ENCODE measurements around the gene PMFBP1. TPM values are rescaled to one million over a fixed set of nuclear protein-coding genes. Genes with fewer than 3 reads are reported as not detected.
A peak's percentile ranks its signal among the peaks of the same experiment; 100 is the strongest.

Gene PMFBP1
- 0.30 and 1.0 TPM in 2 replicates for total RNA-seq (2014; rRNA removed; shearing (Covaris generic))

GRCh38 chr16:72172105-72173034, at the start of gene PMFBP1:
Gene PMFBP1, minus strand, starts transcription at chr16:72172155. Its CDS starts 947 bp downstream, at chr16:72171208.
- peak; percentile 97 for DNase-seq (ENCODE audit: low read depth)

GRCh38 chr16:72221630-72222024, 49.7 kb upstream of the PMFBP1 start:
- no peak for DNase-seq (ENCODE audit: low read depth)

GRCh38 chr16:72220875-72221629, 49.1 kb upstream of the PMFBP1 start:
- no peak for DNase-seq (ENCODE audit: low read depth)

- DNase-seq (ENCODE audit: low read depth): no peak
Observed at GRCh38 chr16:72219282-72219681, 47.3 kb upstream of the PMFBP1 start.

GRCh38 chr16:72216767-72217166, 44.8 kb upstream of the PMFBP1 start:
- DNase-seq (ENCODE audit: low read depth): no peak

- no peak for DNase-seq (ENCODE audit: low read depth)
Observed at GRCh38 chr16:72214821-72215220, 42.9 kb upstream of the PMFBP1 start.

- DNase-seq (ENCODE audit: low read depth): no peak
Observed at GRCh38 chr16:72211110-72211509, 39.2 kb upstream of the PMFBP1 start.

- DNase-seq (ENCODE audit: low read depth): no peak
Observed at GRCh38 chr16:72210555-72210954, 38.6 kb upstream of the PMFBP1 start.

GRCh38 chr16:72210072-72210471, 38.1 kb upstream of the PMFBP1 start:
- DNase-seq (ENCODE audit: low read depth): no peak

GRCh38 chr16:72206299-72206698, 34.3 kb upstream of the PMFBP1 start:
- no peak for DNase-seq (ENCODE audit: low read depth)

- peak; percentile 68 for DNase-seq (ENCODE audit: low read depth)
Observed at GRCh38 chr16:72203401-72203800, 31.4 kb upstream of the PMFBP1 start.

- DNase-seq (ENCODE audit: low read depth): peak; percentile 65
Observed at GRCh38 chr16:72202014-72202413, 30.1 kb upstream of the PMFBP1 start.

GRCh38 chr16:72201387-72201786, 29.4 kb upstream of the PMFBP1 start:
- no peak for DNase-seq (ENCODE audit: low read depth)

GRCh38 chr16:72199761-72200337, 27.9 kb upstream of the PMFBP1 start:
- DNase-seq (ENCODE audit: low read depth): no peak

- no peak for DNase-seq (ENCODE audit: low read depth)
Observed at GRCh38 chr16:72198771-72199201, 26.8 kb upstream of the PMFBP1 start.

- peak; percentile 68 for DNase-seq (ENCODE audit: low read depth)
Observed at GRCh38 chr16:72198021-72198711, 26.2 kb upstream of the PMFBP1 start.

- no peak for DNase-seq (ENCODE audit: low read depth)
Observed at GRCh38 chr16:72197545-72197944, 25.6 kb upstream of the PMFBP1 start.

GRCh38 chr16:72195609-72196008, 23.7 kb upstream of the PMFBP1 start:
- no peak for DNase-seq (ENCODE audit: low read depth)

- DNase-seq (ENCODE audit: low read depth): no peak
Observed at GRCh38 chr16:72191551-72191950, 19.6 kb upstream of the PMFBP1 start.

- peak; percentile 65 for DNase-seq (ENCODE audit: low read depth)
Observed at GRCh38 chr16:72189865-72190371, 18.0 kb upstream of the PMFBP1 start.

- DNase-seq (ENCODE audit: low read depth): no peak
Observed at GRCh38 chr16:72188541-72188940, 16.6 kb upstream of the PMFBP1 start.
